HG02885 (cell line): ENCODE data around the gene IGF2R.

Experiments used
- ATAC-seq: cut with Tn5 transposase; IDR thresholded peaks from one replicate; pipeline ENCODE4 v1.9.1; 2021; ENCODE audit warnings: mild to moderate bottlenecking; ENCODE audit not compliant: unreplicated experiment, poor library complexity

Gene IGF2R

DNA sequence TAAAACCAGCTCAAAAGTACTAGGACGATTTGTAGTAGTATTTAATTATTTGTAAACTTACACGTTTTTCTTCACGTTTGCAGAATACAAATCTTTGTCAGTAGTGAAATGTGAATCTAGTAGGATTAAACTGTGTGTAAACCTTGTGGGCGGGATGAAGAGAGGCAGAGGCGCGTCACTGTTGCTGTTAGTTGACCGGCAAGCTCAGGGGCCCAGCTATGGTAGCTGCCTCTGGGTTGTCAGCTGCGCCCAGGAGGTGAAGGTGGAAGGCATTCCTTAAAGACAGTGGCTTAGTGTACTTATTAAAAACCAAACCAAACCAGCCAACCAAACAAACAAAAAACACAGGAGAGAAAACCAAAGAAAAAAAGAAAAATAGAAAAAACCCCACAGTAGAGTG lies 69.6 kb downstream of the IGF2R start:
- no peak for ATAC-seq

DNA sequence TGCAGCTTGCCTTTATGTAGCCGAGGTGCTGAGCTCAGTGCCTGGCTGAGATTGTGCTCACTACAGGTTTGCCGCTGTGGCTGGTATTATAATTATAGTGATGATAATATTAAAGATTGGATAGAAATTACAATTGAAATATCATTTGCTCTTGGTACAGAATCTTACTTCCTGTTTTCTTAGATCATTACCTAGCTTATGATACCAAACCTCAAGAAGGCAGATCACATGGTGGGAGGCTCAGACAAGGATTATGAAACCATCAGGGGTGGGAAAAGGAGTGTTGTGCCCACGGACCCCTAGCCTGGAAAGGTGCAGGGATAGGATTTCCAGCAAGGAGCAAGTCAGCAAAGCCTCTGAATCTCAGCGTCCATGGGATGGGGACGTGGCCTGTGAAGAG lies 70.6 kb downstream of the IGF2R start:
- no peak for ATAC-seq

DNA sequence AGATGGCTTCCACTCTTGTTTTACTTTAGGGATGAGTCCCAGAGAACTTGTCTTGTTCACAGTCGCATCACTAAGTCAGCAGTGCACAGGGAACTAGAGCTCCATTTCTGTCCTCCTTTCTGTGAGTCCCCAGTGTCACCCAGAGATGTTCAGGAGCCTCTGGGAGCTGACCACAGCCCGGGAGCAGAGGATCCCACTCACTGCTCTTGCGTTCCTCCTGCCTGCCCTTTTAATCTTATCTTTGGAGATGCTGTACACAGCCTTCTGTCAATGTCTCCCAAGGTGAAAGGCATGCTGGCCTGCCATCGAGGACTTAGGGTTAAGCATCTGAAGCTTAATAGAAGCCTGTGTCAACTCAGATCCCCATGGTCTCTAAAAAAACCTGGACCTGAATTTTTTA lies 71.2 kb downstream of the IGF2R start:
- ATAC-seq = no peak

DNA sequence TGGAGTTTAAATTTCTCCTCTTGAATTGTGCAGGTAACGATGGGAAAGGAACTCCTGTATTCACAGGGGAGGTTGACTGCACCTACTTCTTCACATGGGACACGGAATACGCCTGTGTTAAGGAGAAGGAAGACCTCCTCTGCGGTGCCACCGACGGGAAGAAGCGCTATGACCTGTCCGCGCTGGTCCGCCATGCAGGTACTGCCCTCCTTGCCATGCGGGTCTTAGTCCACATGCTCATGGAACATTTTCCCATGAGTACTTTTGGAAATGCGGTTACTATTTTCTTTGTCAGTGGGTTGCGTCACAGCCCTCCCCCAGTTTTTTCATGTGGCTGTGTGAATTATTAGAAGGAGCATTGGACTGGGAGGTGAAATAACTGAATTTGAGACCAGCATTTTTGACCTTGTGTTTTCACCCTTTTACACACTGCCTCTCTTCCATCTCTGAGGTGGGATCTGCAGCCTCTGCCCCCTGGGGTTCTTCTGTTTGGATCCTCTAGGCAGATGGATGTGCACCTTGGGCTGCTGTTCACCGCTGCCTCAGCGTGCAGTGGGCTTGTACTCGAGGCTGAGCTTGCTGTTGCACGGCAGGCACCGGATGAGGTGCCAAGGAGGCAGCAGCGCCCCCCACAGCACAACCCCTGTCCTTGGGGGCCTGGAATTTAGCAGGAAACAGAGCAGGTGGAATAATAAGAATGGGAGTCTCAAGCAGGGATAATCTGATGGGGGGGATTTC lies 71.8 kb downstream of the IGF2R start:
- ATAC-seq = no peak

DNA sequence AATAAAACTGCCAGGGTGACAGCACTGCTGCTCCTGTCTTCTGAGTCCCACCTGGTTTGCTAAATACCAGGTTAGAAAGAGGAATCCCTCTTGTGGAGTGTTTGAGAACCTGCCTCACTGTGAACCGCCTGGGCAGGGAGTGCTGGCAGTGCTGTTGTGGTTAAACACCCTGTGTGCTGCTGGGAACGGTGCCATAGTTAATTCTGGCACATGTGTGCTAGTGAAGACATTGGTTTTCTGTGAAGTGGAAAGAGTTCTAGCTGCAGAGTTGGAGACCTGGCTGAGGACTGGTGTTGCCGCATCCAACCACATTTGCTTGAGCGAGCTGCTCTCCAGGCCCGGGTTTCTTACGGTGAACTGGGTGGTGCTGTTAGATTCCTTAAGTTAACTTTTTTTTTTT lies 72.7 kb downstream of the IGF2R start:
- ATAC-seq = no peak

- ATAC-seq = no peak
Observed at GRCh38 chr6:160042014-160042773, 73.3 kb downstream of the IGF2R start.

- ATAC-seq = no peak
Observed at GRCh38 chr6:160042788-160043301, 74.0 kb downstream of the IGF2R start.

DNA sequence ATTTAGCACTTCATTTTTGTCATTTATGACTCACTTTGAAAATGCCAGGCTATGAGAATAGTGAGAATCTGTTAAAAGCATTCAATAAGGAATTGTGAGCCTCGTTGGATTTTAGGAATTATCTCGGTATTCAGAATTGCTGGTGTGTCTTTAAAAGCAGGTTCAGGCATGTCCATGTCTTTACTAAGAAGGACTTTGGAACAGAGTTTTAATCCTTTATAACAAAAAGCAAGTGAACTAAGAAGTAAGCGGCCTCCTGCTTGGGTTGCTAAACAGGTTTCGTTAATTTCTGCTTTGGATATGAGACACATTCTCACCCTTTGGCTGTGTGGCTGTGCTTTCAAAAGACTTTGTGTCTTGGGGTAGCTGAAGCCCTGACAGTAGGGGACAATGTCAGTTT lies 74.9 kb downstream of the IGF2R start:
- ATAC-seq = no peak

- no peak for ATAC-seq
Observed at GRCh38 chr6:160044687-160045086, 75.8 kb downstream of the IGF2R start.

DNA sequence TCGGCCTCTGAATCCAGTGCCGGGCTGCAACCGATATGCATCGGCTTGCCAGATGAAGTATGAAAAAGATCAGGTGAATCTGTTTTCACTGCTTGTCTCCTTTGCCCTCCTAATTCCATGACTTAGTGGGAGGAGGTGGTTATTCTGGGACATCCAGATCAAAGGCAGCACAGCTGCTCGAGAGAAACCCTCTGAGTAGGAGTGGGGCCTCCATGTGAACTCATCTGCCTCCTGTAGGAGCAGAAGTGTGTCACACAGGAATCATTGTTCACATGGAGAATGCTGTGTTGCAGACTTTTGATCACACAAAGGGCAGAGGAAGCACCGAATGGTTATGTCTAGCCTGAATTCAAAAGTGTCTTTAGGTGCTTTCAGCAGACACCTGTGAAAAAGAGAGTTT lies 79.6 kb downstream of the IGF2R start:
- ATAC-seq = no peak

GRCh38 chr6:160049346-160049745 lies 80.5 kb downstream of the IGF2R start:
- no peak for ATAC-seq

GRCh38 chr6:160050022-160050421 lies 81.1 kb downstream of the IGF2R start:
- no peak for ATAC-seq

GRCh38 chr6:160051390-160051789 lies 82.5 kb downstream of the IGF2R start:
- no peak for ATAC-seq

GRCh38 chr6:160054271-160054670 lies 85.4 kb downstream of the IGF2R start:
- ATAC-seq = no peak

- ATAC-seq = no peak
Observed at GRCh38 chr6:160054913-160055312, 86.0 kb downstream of the IGF2R start.

DNA sequence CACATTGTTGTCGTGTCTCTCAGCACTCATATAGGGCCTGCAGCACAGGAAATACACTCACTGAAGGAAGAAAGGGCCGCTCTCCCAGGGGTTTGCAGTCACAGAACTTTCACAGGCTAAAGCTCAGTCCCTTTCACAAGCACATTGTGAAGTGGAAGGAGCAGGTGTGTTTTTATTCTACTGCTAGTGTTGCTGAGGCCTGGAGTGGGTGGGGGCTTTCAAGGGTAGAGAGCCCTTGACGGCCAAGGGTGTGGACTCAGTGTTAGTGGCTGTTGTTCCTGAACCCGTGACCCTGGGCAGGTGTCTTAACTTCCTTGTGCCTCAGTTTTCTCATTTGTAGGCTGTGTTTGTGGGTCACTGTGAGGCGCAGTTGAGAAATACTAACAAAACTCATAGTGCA lies 86.5 kb downstream of the IGF2R start:
- ATAC-seq = no peak

GRCh38 chr6:160055813-160056212 lies 86.9 kb downstream of the IGF2R start:
- no peak for ATAC-seq

DNA sequence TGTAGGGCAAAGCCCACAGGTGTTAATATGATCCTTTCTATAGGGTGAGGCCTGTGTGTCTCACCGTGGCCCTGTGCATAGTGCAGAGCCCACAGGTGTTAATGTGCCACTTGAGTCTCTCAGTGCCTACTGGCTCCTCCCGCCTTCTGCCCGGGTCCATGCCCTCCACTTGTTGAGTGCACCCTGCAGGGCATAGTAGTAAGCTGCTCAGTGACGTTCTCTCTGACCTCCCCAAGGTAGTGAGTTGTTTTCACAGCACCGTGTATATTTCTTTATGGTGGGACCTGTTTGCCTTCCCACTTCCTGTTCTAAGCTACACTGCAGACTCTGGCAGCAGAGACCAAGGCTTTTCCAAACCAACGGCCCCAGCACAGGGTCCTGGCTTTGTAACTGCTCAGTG lies 88.2 kb downstream of the IGF2R start:
- no peak for ATAC-seq

DNA sequence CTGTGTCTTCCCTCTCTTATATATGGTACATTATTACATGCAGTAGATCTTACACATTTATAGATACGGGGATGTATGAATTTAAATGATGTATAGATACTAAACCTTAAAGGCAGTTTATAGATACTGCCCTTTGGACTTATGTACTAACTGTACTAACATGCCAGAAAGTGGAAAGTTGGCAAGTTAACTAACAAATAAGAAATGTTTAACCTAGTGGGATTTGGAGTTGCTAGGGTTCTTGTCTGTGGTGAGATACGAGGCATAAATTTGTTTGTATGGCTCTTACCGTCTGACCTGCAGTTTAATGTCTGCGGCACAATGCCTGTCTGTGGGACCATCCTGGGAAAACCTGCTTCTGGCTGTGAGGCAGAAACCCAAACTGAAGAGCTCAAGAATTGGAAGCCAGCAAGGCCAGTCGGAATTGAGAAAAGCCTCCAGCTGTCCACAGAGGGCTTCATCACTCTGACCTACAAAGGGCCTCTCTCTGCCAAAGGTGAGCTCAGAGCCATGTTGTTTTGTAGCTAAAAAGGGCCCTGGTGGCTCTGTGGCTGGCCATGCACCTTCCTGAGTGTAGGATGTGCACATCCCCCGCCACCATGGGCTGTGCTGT lies 89.8 kb downstream of the IGF2R start:
- no peak for ATAC-seq

DNA sequence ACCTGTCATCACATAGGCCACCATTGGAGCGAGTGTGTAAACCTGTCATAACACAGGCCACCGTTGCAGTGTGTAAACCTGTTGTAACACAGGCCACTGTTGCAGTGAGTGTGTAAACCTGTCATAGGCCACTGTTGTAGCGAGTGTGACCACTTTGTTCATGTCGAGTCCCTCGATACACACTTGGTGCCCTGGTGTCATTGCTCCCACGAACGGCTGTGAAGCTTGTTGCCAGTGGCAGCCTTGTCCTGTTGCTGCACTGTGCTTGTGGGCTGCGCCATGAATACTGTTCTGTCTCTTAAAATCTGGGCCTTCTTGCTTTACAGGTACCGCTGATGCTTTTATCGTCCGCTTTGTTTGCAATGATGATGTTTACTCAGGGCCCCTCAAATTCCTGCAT lies 91.3 kb downstream of the IGF2R start:
- ATAC-seq = no peak

DNA sequence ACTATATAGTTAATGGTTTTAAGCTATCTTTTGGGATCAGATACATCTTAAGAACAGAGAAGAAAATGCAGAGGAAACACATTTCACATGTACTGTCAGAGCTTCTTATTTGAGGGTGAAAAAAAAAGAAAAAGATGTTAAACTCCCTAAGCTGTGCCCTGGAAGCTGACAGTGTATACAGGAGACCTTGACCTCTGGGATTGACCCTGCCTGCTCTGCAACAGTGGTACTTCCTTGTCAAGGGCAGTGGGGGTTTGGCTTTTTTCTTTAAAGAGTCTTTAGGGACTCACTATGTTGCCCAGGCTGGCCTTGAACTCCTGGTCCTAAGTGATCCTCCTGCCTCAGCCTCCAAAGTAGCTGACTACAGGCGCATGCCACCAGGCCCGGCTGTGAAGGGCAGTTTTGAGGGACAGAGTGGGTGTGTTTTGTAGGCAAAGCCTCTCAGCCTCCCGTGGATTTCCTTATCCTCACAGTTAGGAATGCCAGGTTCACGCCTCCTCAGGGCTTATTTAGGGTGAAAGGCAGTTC lies 92.1 kb downstream of the IGF2R start:
- ATAC-seq = no peak
